CD4-positive, alpha-beta T cell (primary cell): ENCODE data around the gene CABLES2. TPM values are rescaled to one million over a fixed set of nuclear protein-coding genes. Genes with fewer than 3 reads are reported as not detected.
"Not testable (repeated sequence)": the region's sequence is repeated elsewhere in the genome, so short reads cannot be mapped to it uniquely, and the experiment has no call there.

Experiments used
- ATAC-seq: fragments of 200-7000 bp; cut with Tn5 transposase; one replicate; pipeline ENCODE4 v1.10.0; 2022; ENCODE audit warnings: mild to moderate bottlenecking; ENCODE audit not compliant: poor library complexity
- CTCF ChIA-PET: fragments of 350-600 bp; sonication (Branson Sonifier 250); formaldehyde crosslinking; loops from one replicate; lab custom pipeline; 2021; ENCODE audit warnings: antibody characterized with exemption, inconsistent platforms; lab: Charles Lee
- POLR2A ChIA-PET: fragments of 350-600 bp; sonication (Branson Sonifier 250); formaldehyde crosslinking; loops from one replicate; lab custom pipeline; 2021; ENCODE audit warnings: antibody characterized with exemption, inconsistent platforms; lab: Charles Lee
- DNase-seq, 14 experiments: peaks; one replicate each; pipeline ENCODE4 v3.0.0-alpha.2; 2013 to 2020; ENCODE audit warnings: mixed read lengths in 2 of 14
- H3K27ac ChIP-seq, 2 donors: one replicate each; pipeline versions ENCODE4 v1.5.1 to v1.7.0; 2013; ENCODE audit warnings: low read length in 2 of 2, low read depth in 1 of 2, mild to moderate bottlenecking in 1 of 2
- H3K27me3 ChIP-seq, 2 experiments: 1 replicate in 1 of 2; 2 replicates in 1 of 2; pipeline versions ENCODE4 v1.6.1 to v1.7.0; 2013; ENCODE audit warnings: low read length in 2 of 2, control low read depth in 1 of 2, mild to moderate bottlenecking in 1 of 2, moderate library complexity in 1 of 2; ENCODE audit not compliant: insufficient read depth in 2 of 2, control insufficient read depth in 1 of 2
- H3K36me3 ChIP-seq: one replicate; pipeline ENCODE4 v1.6.1; 2013; ENCODE audit warnings: low read length, control low read depth; ENCODE audit not compliant: insufficient read depth
- H3K4me1 ChIP-seq: one replicate; pipeline ENCODE4 v1.6.1; 2013; ENCODE audit warnings: low read length, control low read depth; ENCODE audit not compliant: insufficient read depth
- H3K4me3 ChIP-seq: one replicate; pipeline ENCODE4 v1.5.1; 2013; ENCODE audit warnings: mild to moderate bottlenecking, low read length, moderate library complexity
- H3K9me3 ChIP-seq, 2 experiments: 1 replicate in 1 of 2; 2 replicates in 1 of 2; pipeline versions ENCODE4 v1.6.1 to v1.7.0; 2013; ENCODE audit warnings: low read length in 2 of 2, mild to moderate bottlenecking in 2 of 2, control low read depth in 1 of 2, moderate library complexity in 1 of 2; ENCODE audit not compliant: control insufficient read depth in 1 of 2, insufficient read depth in 1 of 2
- H3K27ac Mint-ChIP-seq: one replicate; pipeline ENCODE4 v1.8.0; 2020; ENCODE audit warnings: mixed read lengths
- H3K27me3 Mint-ChIP-seq: one replicate; pipeline ENCODE4 v1.8.0; 2021; ENCODE audit warnings: mixed read lengths
- H3K36me3 Mint-ChIP-seq: one replicate; pipeline ENCODE4 v1.8.0; 2021; ENCODE audit warnings: low read depth, mixed read lengths
- H3K4me1 Mint-ChIP-seq: one replicate; pipeline ENCODE4 v1.8.0; 2021; ENCODE audit warnings: low read depth, mixed read lengths
- H3K4me3 Mint-ChIP-seq: one replicate; pipeline ENCODE4 v1.8.0; 2020; ENCODE audit warnings: mild to moderate bottlenecking, mixed read lengths
- H3K9me3 Mint-ChIP-seq: one replicate; pipeline ENCODE4 v1.8.0; 2020; ENCODE audit warnings: mixed read lengths
- CTCF ChIP-seq: fragments of 200-600 bp; IDR thresholded peaks from one replicate; pipeline ENCODE4 v1.8.0; 2022; ENCODE audit warnings: antibody characterized with exemption, mild to moderate bottlenecking
- intact Hi-C, 2 experiments: fragments of 100-400 bp; cut with DNase I in 1 of 2; cut with micrococcal nuclease in 1 of 2; formaldehyde crosslinking; loops; one replicate each; pipeline versions ENCODE4 v1.15.1 to v1.9.0; 2023 to 2025; cut with DNase I, micrococcal nuclease
- total RNA-seq, 174 experiments: library from RNA in 2 of 174; stranded (reverse) in 2 of 174; gene quantifications; one replicate each; pipeline ENCODE4 v1.2.3 and lab custom pipeline; 2021 to 2026

Gene CABLES2
- total RNA-seq, 2 experiments from 2014 or later = 4.4 TPM

GRCh38 chr20:62428002-62428372 is 20.9 kb upstream of the CABLES2 start:
- POLR2A ChIA-PET = no interaction called here
- H3K4me3 Mint-ChIP-seq = no peak overlapping the region

GRCh38 chr20:62427172-62428001 is 20.3 kb upstream of the CABLES2 start, which contains the start of gene RBBP8NL:
Gene RBBP8NL (minus strand): TSS chr20:62427539. CDS start chr20:62419647, 7,892 bp downstream.
- Mint-ChIP-seq H3K27ac (no peak within 1 kb of the TSS), H3K9me3 (no peaks in the 10 kb centered on the region), H3K4me1 (no peaks in the 10 kb centered on the region), H3K27me3 (peaks cover 10% of the 10 kb centered on the region), H3K4me3 (no peak within 1 kb of the TSS), H3K36me3 (no peaks in the 10 kb centered on the region)
- Histone ChIP-seq H3K9me3 (peaks cover 0 to 6% of the 10 kb centered on the region in 2 experiments), H3K36me3 (no peaks in the 10 kb centered on the region), H3K4me3 (no peak within 1 kb of the TSS), H3K27ac (no peak within 1 kb of the TSS), H3K27me3 (peaks cover 0 to 7% of the 10 kb centered on the region in 2 experiments), H3K4me1 (no peaks in the 10 kb centered on the region)
- POLR2A ChIA-PET = no interaction called here
- no peak for TF ChIP-seq CTCF
- CTCF ChIA-PET = no interaction called here
- intact Hi-C loops = no loop called here
- ATAC-seq (no peak), DNase-seq (no peak)

More at GRCh38 chr20:62428002-62428372, 20.9 kb upstream of the CABLES2 start:
- Mint-ChIP-seq H3K9me3 (no peaks in the 10 kb centered on the region), H3K4me1 (no peaks in the 10 kb centered on the region), H3K27me3 (peaks cover 10% of the 10 kb centered on the region), H3K36me3 (no peaks in the 10 kb centered on the region), H3K27ac (no peak overlapping the region)
- DNase-seq (no peak), ATAC-seq (no peak)
- H3K27me3 ChIP-seq = peaks cover 0 to 7% of the 10 kb centered on the region in 2 experiments
- CTCF ChIA-PET = no interaction called here
- peaks cover 0 to 6% of the 10 kb centered on the region in 2 experiments for H3K9me3 ChIP-seq
- no peak for TF ChIP-seq CTCF
- no peaks in the 10 kb centered on the region for H3K4me1 ChIP-seq
- H3K36me3 ChIP-seq = no peaks in the 10 kb centered on the region
- intact Hi-C loops = no loop called here
- H3K27ac ChIP-seq = no peak overlapping the region
- H3K4me3 ChIP-seq = no peak overlapping the region

- H3K27ac ChIP-seq = no peak overlapping the region
- H3K4me1 ChIP-seq = no peaks in the 10 kb centered on the region
- no peak overlapping the region for H3K4me3 Mint-ChIP-seq
- no peaks in the 10 kb centered on the region for H3K4me1 Mint-ChIP-seq
- H3K27ac Mint-ChIP-seq = no peak overlapping the region
- H3K27me3 Mint-ChIP-seq = peaks cover 9% of the 10 kb centered on the region
- ChIA-PET POLR2A (no interaction called here), CTCF (no interaction called here)
- no peak overlapping the region for H3K4me3 ChIP-seq
- H3K36me3 ChIP-seq = no peaks in the 10 kb centered on the region
- H3K9me3 ChIP-seq = peaks cover 0 to 6% of the 10 kb centered on the region in 2 experiments
- DNase-seq = no peak
- intact Hi-C loops = no loop called here
- no peaks in the 10 kb centered on the region for H3K36me3 Mint-ChIP-seq
- H3K27me3 ChIP-seq = peaks cover 0 to 7% of the 10 kb centered on the region in 2 experiments
- TF ChIP-seq CTCF = no peak
- no peaks in the 10 kb centered on the region for H3K9me3 Mint-ChIP-seq
- ATAC-seq = no peak
These were observed 19.6 kb upstream of the CABLES2 start for GRCh38 chr20:62426699-62427131.

GRCh38 chr20:62426059-62426348 is 18.9 kb upstream of the CABLES2 start:
- H3K9me3 ChIP-seq, intact Hi-C loops, H3K9me3 Mint-ChIP-seq, H3K36me3 Mint-ChIP-seq, DNase-seq, H3K27me3 Mint-ChIP-seq, POLR2A ChIA-PET, ATAC-seq, H3K27ac Mint-ChIP-seq, H3K4me1 ChIP-seq, H3K27me3 ChIP-seq, CTCF ChIA-PET, H3K4me3 Mint-ChIP-seq, H3K27ac ChIP-seq, H3K4me1 Mint-ChIP-seq, H3K4me3 ChIP-seq, H3K36me3 ChIP-seq: not testable (repeated sequence)
